HEK293T (cell line): ENCODE data around the gene PCDHA1.

Source experiments
- BHLHE40 ChIP-seq: fragments of 450-650 bp; IDR thresholded peaks from 2 replicates; pipeline ENCODE4 v1.6.1; 2016; ENCODE audit warnings: mild to moderate bottlenecking, moderate library complexity, borderline replicate concordance
- ELF4 ChIP-seq: fragments of 450-650 bp; IDR thresholded peaks from 2 replicates; pipeline ENCODE4 v1.6.1; 2017; ENCODE audit warnings: antibody characterized with exemption
- FOXA1 ChIP-seq: fragments of 450-650 bp; IDR thresholded peaks from 2 replicates; pipeline ENCODE4 v1.6.1; 2016; ENCODE audit warnings: mild to moderate bottlenecking
- FOXK2 ChIP-seq: fragments of 450-650 bp; IDR thresholded peaks from 2 replicates; pipeline ENCODE4 v1.6.1; 2016; ENCODE audit warnings: mild to moderate bottlenecking
- HDGF ChIP-seq: fragments of 450-650 bp; IDR thresholded peaks from 2 replicates; pipeline ENCODE4 v1.6.1; 2017; ENCODE audit warnings: antibody characterized with exemption, borderline replicate concordance
- ZNF384 ChIP-seq: fragments of 450-650 bp; IDR thresholded peaks from 2 replicates; pipeline ENCODE4 v1.6.1; 2016

DNA sequence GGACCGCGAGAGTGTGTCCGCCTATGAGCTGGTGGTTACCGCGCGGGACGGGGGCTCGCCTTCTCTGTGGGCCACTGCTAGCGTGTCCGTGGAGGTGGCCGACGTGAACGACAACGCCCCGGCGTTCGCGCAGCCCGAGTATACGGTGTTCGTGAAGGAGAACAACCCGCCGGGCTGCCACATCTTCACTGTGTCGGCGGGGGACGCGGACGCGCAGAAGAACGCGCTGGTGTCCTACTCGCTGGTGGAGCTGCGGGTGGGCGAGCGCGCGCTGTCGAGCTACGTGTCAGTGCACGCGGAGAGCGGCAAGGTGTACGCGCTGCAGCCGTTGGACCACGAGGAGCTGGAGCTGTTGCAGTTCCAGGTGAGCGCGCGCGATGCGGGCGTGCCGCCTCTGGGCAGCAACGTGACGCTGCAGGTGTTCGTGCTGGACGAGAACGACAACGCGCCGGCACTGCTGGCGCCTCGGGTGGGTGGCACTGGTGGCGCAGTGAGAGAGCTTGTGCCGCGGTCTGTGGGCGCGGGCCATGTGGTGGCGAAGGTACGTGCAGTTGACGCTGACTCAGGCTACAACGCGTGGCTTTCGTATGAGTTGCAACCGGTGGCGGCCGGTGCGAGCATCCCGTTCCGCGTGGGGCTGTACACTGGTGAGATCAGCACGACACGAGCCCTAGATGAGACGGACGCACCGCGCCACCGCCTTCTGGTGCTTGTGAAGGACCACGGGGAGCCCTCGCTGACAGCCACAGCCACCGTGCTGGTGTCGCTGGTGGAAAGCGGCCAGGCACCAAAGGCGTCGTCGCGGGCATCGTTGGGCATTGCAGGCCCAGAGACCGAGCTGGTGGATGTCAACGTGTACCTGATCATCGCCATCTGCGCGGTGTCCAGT lies 49.9 kb downstream of the PCDHA1 start:
- TF ChIP-seq BHLHE40 (no peak), FOXK2 (no peak), HDGF (no peak), ZNF384 (no peak), FOXA1 (no peak), ELF4 (no peak)
